IMR-90 (cell line): ENCODE measurements around the gene ECPAS.

ENCODE experiments used
- BHLHE40 ChIP-seq: fragments of 150-350 bp; IDR thresholded peaks from 2 replicates; pipeline ENCODE4 v1.6.1; 2016; ENCODE audit warnings: mild to moderate bottlenecking, low read depth, low read length
- CEBPB ChIP-seq: IDR thresholded peaks from 2 replicates; pipeline ENCODE4 v1.6.1; 2012; ENCODE audit warnings: low read depth, low read length, improper control_type of control experiment
- CHD1 ChIP-seq: IDR thresholded peaks from 2 replicates; pipeline ENCODE4 v1.6.1; 2012; ENCODE audit warnings: low read depth, low read length, improper control_type of control experiment
- MAFK ChIP-seq: IDR thresholded peaks from 2 replicates; pipeline ENCODE4 v1.6.1; 2012; ENCODE audit warnings: low read depth, low read length, improper control_type of control experiment
- MAZ ChIP-seq: IDR thresholded peaks from 2 replicates; pipeline ENCODE4 v1.6.1; 2012; ENCODE audit warnings: low read depth, mild to moderate bottlenecking, low read length, improper control_type of control experiment, moderate library complexity, borderline replicate concordance
- MXI1 ChIP-seq: IDR thresholded peaks from 2 replicates; pipeline ENCODE4 v1.6.1; 2012; ENCODE audit warnings: low read depth, mild to moderate bottlenecking, low read length, moderate library complexity, borderline replicate concordance
- POLR2A ChIP-seq: IDR thresholded peaks from 2 replicates; pipeline ENCODE4 v1.6.1; 2012; ENCODE audit warnings: mild to moderate bottlenecking, low read depth, low read length
- RAD21 ChIP-seq: IDR thresholded peaks from 2 replicates; pipeline ENCODE4 v1.6.1; 2012; ENCODE audit warnings: low read length, improper control_type of control experiment
- RFX5 ChIP-seq: IDR thresholded peaks from 2 replicates; pipeline ENCODE4 v1.8.0; 2012; ENCODE audit warnings: low read depth, mild to moderate bottlenecking, low read length, moderate library complexity
- TF ChIP-seq, protein P1 (sequence below): conservative IDR thresholded peaks from 2 replicates; pipeline ENCODE4 v1.5.1; 2012; ENCODE audit warnings: mild to moderate bottlenecking, low read depth, low read length, improper control_type of control experiment
- TF ChIP-seq, protein P2 (sequence below): fragments of 150-350 bp; IDR thresholded peaks from 2 replicates; pipeline ENCODE4 v1.6.1; 2017; ENCODE audit warnings: mild to moderate bottlenecking, antibody characterized with exemption, low read length, low read depth
- TF ChIP-seq, protein P3 (sequence below): fragments of 150-350 bp; IDR thresholded peaks from 2 replicates; pipeline ENCODE4 v1.6.1; 2016; ENCODE audit warnings: low read depth, mild to moderate bottlenecking, low read length, moderate library complexity, borderline replicate concordance

DNA sequence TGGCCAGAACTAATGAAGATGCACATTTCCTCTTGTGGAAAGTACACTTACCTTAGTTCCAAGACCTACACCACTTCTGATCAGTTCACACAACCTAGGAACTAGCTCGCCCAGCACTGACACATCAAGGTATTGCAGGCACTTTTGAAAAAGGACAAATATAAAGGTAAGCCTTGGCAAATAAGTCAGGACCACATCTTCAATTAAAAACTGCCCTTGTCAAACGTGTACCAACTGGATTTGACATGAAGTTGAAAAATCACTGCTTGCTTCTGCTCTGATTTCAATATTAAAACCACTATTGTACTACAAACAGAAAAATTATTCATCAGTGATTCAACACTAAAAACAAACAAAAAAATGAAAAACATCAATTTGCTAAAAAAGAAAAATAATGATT, 109.1 kb downstream of the ECPAS start:
- TF ChIP-seq, protein P1, sequence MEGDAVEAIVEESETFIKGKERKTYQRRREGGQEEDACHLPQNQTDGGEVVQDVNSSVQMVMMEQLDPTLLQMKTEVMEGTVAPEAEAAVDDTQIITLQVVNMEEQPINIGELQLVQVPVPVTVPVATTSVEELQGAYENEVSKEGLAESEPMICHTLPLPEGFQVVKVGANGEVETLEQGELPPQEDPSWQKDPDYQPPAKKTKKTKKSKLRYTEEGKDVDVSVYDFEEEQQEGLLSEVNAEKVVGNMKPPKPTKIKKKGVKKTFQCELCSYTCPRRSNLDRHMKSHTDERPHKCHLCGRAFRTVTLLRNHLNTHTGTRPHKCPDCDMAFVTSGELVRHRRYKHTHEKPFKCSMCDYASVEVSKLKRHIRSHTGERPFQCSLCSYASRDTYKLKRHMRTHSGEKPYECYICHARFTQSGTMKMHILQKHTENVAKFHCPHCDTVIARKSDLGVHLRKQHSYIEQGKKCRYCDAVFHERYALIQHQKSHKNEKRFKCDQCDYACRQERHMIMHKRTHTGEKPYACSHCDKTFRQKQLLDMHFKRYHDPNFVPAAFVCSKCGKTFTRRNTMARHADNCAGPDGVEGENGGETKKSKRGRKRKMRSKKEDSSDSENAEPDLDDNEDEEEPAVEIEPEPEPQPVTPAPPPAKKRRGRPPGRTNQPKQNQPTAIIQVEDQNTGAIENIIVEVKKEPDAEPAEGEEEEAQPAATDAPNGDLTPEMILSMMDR, result no peak
- TF ChIP-seq CEBPB, result no peak
- TF ChIP-seq POLR2A, result no peak
- TF ChIP-seq, protein P2, sequence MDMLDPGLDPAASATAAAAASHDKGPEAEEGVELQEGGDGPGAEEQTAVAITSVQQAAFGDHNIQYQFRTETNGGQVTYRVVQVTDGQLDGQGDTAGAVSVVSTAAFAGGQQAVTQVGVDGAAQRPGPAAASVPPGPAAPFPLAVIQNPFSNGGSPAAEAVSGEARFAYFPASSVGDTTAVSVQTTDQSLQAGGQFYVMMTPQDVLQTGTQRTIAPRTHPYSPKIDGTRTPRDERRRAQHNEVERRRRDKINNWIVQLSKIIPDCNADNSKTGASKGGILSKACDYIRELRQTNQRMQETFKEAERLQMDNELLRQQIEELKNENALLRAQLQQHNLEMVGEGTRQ, result no peak
- no peak for TF ChIP-seq BHLHE40
- TF ChIP-seq, protein P3, sequence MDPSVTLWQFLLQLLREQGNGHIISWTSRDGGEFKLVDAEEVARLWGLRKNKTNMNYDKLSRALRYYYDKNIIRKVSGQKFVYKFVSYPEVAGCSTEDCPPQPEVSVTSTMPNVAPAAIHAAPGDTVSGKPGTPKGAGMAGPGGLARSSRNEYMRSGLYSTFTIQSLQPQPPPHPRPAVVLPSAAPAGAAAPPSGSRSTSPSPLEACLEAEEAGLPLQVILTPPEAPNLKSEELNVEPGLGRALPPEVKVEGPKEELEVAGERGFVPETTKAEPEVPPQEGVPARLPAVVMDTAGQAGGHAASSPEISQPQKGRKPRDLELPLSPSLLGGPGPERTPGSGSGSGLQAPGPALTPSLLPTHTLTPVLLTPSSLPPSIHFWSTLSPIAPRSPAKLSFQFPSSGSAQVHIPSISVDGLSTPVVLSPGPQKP, result no peak
- TF ChIP-seq CHD1, result no peak
- TF ChIP-seq RAD21, result no peak
- TF ChIP-seq RFX5, result no peak
- no peak for TF ChIP-seq MAFK
- TF ChIP-seq MXI1, result no peak
- TF ChIP-seq MAZ, result no peak
